Activated CD8-positive, alpha-beta memory T cell treated with anti-CD3 and anti-CD28 coated beads for 4 hours (primary cell): ENCODE results near the gene COL8A1.

Experiments
- DNase-seq, 2 donors: peaks; one replicate each; pipeline ENCODE4 v3.0.0-alpha.2; 2020; ENCODE audit warnings: low read depth in 2 of 2

Gene COL8A1

GRCh38 chr3:99843590-99844258 is 205.3 kb downstream of the COL8A1 start:
- DNase-seq = no peak

GRCh38 chr3:99845331-99845730 is 206.9 kb downstream of the COL8A1 start:
- DNase-seq = no peak

GRCh38 chr3:99845999-99846398 is 207.6 kb downstream of the COL8A1 start:
- no peak for DNase-seq

GRCh38 chr3:99846477-99847160 is 208.2 kb downstream of the COL8A1 start:
- DNase-seq = no peak

GRCh38 chr3:99848433-99848832 is 210.0 kb downstream of the COL8A1 start:
- no peak for DNase-seq
